A549 (cell line): ENCODE measurements around the gene SEMA5A.

Experiments
- CBX2 ChIP-seq: fragments of 200-600 bp; sonication (generic); IDR thresholded peaks from 2 replicates; pipeline ENCODE4 v1.6.1; 2016; ENCODE audit warnings: low read depth, mild to moderate bottlenecking, borderline replicate concordance
- CBX8 ChIP-seq: fragments of 200-600 bp; sonication (generic); IDR thresholded peaks from 2 replicates; pipeline ENCODE4 v1.6.1; 2016
- CTCF ChIP-seq: fragments of >200 bp; sonication (Bioruptor Twin); formaldehyde crosslinking; IDR thresholded peaks from 3 replicates; pipeline ENCODE4 v1.5.1; 2016
- E2F6 ChIP-seq: IDR thresholded peaks from 2 replicates; pipeline ENCODE4 v1.6.1; 2012; ENCODE audit warnings: low read depth, borderline replicate concordance
- ESRRA ChIP-seq: fragments of 150-350 bp; IDR thresholded peaks from 2 replicates; pipeline ENCODE4 v1.6.1; 2014; ENCODE audit warnings: mild to moderate bottlenecking, low read length, borderline replicate concordance
- HOXA7 ChIP-seq: fragments of 250-450 bp; sonication (Bioruptor Pico); IDR thresholded peaks from 2 replicates; pipeline ENCODE4 v1.5.0; 2020; ENCODE audit warnings: mild to moderate bottlenecking, moderate library complexity
- RAD21 ChIP-seq, 2 experiments: fragments of >200 bp in 1 of 2; sonication (Bioruptor Twin) in 1 of 2; formaldehyde crosslinking in 1 of 2; IDR thresholded peaks in 1 of 2; conservative IDR thresholded peaks in 1 of 2; 2 replicates in 1 of 2; 3 replicates in 1 of 2; pipeline ENCODE4 v1.6.1; 2012 to 2018; ENCODE audit warnings: inconsistent platforms in 1 of 2
- SMC3 ChIP-seq: fragments of >200 bp; sonication (Bioruptor Twin); formaldehyde crosslinking; IDR thresholded peaks from 3 replicates; pipeline ENCODE4 v1.6.1; 2018; ENCODE audit warnings: inconsistent platforms

GRCh38 chr5:9409413-9409960 lies 136.4 kb downstream of the SEMA5A start:
- no peak for TF ChIP-seq CTCF
- TF ChIP-seq SMC3, result no peak
- no peak for TF ChIP-seq CBX2
- no peak for TF ChIP-seq HOXA7
- no peak for TF ChIP-seq CBX8
- TF ChIP-seq E2F6, result no peak
- no peak for TF ChIP-seq ESRRA
- TF ChIP-seq RAD21 (conservative IDR thresholded peaks at IDR 0.05 in 1 of 2, IDR thresholded peaks at IDR 0.05 in 1 of 2), result no peak
